UCSD-AML1 (cell line): Measurements from ENCODE around the gene GLIPR1.
"Not testable (repeated sequence)": the region's sequence is repeated elsewhere in the genome, so short reads cannot be mapped to it uniquely, and the experiment has no call there.

Experiments
- DNase-seq: peaks from one replicate; lab custom pipeline; 2025; ENCODE audit not compliant: unreplicated experiment; lab: John Stamatoyannopoulos, UW

GLIPR1 gene

DNA sequence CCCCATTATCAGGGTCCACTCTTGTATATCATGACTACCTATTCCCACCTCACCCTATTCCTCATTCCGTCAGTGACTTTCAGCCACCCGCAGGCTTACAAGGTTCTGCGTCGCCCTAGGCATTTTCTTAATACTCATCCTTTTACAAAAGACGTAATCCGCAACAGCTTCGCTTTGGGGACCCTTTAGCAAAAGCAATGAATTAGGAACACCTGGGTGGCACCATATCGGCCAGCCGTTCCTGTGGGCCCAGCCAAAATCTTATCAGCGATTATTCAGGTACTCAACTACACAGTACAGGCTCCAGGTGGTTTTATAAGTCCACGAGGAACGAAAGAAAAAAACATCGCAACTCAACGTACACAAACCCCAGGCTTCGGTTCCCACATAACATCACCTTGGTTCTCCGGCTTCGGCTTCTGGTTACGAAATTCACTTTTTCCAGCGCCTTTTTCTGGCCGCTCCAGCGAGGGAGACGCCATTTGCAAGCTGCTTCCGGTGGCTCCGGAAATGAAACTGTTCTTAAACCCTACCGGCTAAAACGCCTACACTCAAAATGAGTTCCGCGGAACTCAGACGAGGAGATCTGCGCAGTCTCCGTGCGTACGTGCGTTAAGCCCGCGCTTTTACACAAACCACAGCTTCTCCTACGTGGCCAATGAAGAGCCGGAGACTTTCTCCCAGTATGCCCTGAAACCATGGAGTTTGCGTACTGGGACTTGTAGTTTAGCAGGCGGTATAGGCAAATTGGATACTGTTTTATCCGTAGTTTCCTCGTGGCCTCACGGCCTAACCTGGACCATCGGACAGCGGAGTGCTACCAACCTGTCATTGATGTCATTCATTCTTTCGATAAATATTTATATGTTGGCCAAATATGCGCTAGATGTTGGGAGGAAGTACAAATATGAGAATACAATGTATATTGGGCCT lies 30.8 kb downstream of the GLIPR1 start, which contains the start of gene KRR1:
KRR1 (minus strand) TSS at position 494 of the 933 bp plus-strand sequence; CDS start at position 482, 12 bp downstream.
- peak; percentile 88 for DNase-seq

DNA sequence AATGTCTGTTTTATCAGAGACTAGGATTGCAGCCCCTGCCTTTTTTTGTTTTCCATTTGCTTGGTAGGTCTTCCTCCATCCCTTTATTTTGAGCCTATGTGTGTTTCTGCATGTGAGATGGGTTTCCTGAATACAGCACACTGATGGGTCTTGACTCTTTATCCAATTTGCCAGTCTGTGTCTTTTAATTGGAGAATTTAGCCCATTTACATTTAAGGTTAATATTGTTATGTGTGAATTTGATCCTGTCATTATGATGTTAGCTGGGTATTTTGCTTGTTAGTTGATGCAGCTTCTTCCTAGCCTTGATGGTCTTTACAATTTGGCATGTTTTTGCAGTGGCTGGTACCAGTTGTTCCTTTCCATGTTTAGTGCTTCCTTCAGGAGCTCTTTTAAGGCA lies 40.7 kb downstream of the GLIPR1 start:
- not testable (repeated sequence) for DNase-seq

- not testable (repeated sequence) for DNase-seq
Observed at GRCh38 chr12:75522124-75522523, 41.6 kb downstream of the GLIPR1 start.

GRCh38 chr12:75525263-75525662 lies 44.7 kb downstream of the GLIPR1 start:
- no peak for DNase-seq

GRCh38 chr12:75526655-75527511 lies 46.3 kb downstream of the GLIPR1 start:
- DNase-seq = no peak

- DNase-seq = no peak
Observed at GRCh38 chr12:75528272-75528671, 47.7 kb downstream of the GLIPR1 start.

DNA sequence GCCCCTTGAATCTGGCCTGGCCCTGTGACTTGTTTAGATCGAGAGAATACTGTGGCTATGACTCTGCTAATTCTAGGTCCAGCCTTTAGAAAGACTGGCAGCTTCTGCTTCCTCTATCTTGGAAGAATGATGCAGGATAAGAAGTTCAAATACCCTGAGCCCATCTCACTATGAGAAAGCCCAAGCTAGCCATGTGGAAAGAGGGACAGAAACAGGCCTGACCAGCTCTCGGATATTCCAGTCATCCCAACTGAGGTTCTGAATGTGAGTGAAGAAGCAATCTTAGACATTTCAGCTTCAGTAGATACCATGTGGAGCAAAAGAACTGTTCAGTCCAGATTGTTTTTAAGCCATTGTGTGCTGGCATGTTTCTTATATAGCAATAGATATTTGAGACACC lies 48.1 kb downstream of the GLIPR1 start:
- DNase-seq = no peak

- DNase-seq = no peak
Observed at GRCh38 chr12:75529316-75529715, 48.8 kb downstream of the GLIPR1 start.

- DNase-seq = no peak
Observed at GRCh38 chr12:75529826-75530225, 49.3 kb downstream of the GLIPR1 start.

GRCh38 chr12:75533239-75533638 lies 52.7 kb downstream of the GLIPR1 start:
- DNase-seq = no peak

DNA sequence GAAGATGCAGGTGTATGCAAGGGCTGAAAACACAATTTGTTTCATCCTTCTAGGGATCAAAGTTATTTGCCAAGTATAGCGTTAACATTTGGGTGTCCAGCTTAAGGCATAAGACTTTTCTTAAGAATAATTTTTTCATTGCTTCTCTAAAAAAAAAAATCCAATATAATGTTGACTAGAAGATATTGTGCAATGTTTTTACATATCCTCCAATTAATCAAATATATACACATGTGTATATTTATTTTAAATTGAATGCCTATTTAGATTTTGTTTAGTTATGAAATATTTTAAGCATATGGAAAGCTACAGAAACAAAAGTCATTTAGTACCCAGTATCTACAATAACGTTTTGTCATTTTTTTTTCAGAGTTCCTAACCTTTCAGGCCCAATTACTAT lies 59.3 kb downstream of the GLIPR1 start:
- no peak for DNase-seq

GRCh38 chr12:75542942-75543341 lies 62.4 kb downstream of the GLIPR1 start:
- DNase-seq = no peak

- no peak for DNase-seq
Observed at GRCh38 chr12:75543529-75543928, 63.0 kb downstream of the GLIPR1 start.

- no peak for DNase-seq
Observed at GRCh38 chr12:75545636-75546035, 65.1 kb downstream of the GLIPR1 start.

DNA sequence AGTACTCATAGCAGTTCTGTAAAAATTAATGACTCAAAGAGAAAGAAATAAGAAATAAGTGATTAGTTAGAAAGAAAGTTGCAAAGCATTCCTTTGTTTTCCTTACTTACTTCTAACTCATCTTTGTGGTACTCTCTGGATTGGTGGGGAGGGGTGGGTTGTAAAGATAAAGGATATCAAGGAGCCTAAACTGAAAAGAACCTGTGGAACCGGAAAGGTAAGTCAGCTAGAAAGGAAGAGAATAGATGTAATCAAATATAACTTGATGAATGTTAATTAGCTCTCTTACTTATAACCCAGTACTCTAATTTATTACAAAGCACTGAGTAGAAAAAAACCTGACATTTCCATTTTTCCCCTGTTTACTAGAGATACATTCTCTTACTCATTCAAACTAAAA lies 68.3 kb downstream of the GLIPR1 start:
- no peak for DNase-seq

DNA sequence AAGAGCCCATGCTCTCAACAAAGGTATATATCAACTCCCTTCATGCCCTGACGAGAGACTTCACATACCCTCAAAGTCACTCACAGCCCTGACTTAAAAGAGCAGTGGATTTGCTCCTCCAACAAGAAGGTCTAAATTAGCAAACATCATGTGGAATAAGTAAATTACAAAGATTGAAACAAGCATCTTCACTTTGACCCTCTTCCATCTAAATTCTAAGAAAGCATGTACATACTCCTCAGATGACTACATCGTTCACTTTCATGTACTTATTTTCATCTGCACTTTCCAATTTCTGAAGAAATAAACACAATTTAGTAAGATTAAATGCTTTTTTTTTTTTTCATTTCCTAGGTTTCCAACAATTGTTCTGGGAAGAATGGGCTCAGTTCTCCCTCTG lies 69.4 kb downstream of the GLIPR1 start:
- DNase-seq = no peak

- DNase-seq = no peak
Observed at GRCh38 chr12:75550401-75551240, 70.1 kb downstream of the GLIPR1 start.

DNA sequence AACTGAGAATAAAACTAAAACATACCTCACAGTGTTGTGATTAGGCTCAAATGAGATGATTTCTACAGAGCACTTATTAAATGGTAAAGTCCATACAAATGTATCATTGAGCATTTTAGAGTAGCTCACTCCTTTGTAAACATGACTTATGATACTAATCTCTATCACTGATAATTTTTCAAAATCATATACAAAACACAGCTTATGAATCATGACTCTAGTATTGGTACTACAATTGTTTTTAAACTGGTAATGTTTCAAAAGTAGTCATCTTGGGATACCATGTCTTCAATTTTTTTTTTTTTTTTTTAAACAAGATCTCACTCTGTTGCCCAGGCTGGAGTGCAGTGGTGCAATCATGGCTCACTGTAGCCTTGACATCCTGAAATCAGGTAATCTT lies 70.9 kb downstream of the GLIPR1 start:
- no peak for DNase-seq

GRCh38 chr12:75553398-75553797 lies 72.8 kb downstream of the GLIPR1 start:
- no peak for DNase-seq
